Measurements from ENCODE around the gene TSHZ2. TPM values are rescaled to one million over a fixed set of nuclear protein-coding genes. Genes with fewer than 3 reads are reported as not detected.

TSHZ2 gene
- total and polyA plus RNA-seq, 7 donors = 1.2 to 32.7 (median 14.0) TPM

GRCh38 chr20:53491462-53491861 is 519.3 kb downstream of the TSHZ2 start:
- no peak overlapping the region for H3K4me3 ChIP-seq
- WGBS, 2 donors = 88 to 94% methylated on average over 5 of the region's 5 CpGs
- no peak for DNase-seq
- TF ChIP-seq EP300 (IDR thresholded peaks at IDR 0.05) (no peak), CTCF (IDR thresholded peaks at IDR 0.05) (no peak), POLR2AphosphoS5 (IDR thresholded peaks at IDR 0.05) (no peak), POLR2A (IDR thresholded peaks at IDR 0.05) (no peak)
- H3K9me3 ChIP-seq = no peaks in the 10 kb centered on the region
- H3K4me1 ChIP-seq = no peaks in the 10 kb centered on the region
- H3K27me3 ChIP-seq = no peaks in the 10 kb centered on the region
- intact Hi-C loops (cut with DNase I) = no loop called here
- no peak overlapping the region for H3K27ac ChIP-seq
- H3K36me3 ChIP-seq = no peaks in the 10 kb centered on the region

DNA sequence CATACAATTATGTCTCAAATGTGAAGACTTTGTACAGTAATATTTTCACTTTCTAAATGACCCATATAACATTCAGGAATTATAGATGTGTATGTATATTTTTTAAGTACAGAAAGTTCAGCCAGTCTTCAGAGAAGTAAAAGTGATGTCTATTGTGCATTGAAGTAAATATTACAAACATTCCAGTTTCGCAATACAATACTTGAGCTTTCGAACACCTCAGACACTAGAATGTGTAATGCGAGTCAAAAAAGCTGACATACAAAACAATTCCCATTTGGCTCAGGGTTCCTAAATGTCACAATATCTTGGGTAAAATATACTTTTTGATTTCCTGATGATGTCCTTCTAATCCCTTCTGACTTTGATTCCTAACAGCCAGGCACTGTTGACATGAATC is 520.1 kb downstream of the TSHZ2 start:
- Histone ChIP-seq H3K4me3 (no peak overlapping the region), H3K27me3 (no peaks in the 10 kb centered on the region), H3K36me3 (no peaks in the 10 kb centered on the region), H3K27ac (no peak overlapping the region), H3K9me3 (no peaks in the 10 kb centered on the region), H3K4me1 (no peaks in the 10 kb centered on the region)
- intact Hi-C loops (cut with DNase I) = no loop called here
- WGBS, 2 donors = 88 to 90% methylated on average over 3 of the region's 3 CpGs
- DNase-seq = no peak
- no peak for TF ChIP-seq CTCF (IDR thresholded peaks at IDR 0.05)
- TF ChIP-seq POLR2A (IDR thresholded peaks at IDR 0.05) = no peak
- no peak for TF ChIP-seq POLR2AphosphoS5 (IDR thresholded peaks at IDR 0.05)
- no peak for TF ChIP-seq EP300 (IDR thresholded peaks at IDR 0.05)

DNA sequence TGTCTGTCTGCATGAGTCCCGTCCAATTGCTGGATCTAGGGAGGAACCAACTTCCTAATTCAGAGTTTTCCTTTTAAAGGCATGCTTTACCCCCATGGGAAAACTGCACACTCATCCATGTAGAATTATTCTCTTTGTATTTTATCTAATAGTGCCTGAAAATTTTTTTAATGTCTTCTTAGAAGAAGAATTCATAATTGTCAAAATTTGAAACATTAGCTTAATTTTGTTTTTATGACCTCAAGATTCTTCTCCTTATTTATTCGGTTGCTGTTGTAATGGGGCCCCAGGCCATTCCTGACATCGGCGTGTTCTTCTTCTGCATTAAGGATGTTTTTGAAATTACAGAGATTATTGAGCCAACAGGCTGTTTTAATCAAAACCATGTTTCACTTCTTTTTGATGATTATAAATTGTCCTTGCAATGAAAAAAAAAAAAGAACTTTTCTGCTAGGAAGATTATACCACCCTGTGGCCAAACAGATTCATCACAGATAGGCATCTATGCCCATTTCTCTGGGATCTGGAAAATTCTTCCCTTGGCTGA is 521.2 kb downstream of the TSHZ2 start:
- Histone ChIP-seq H3K27me3 (no peaks in the 10 kb centered on the region), H3K27ac (no peak overlapping the region), H3K36me3 (no peaks in the 10 kb centered on the region), H3K4me1 (no peaks in the 10 kb centered on the region), H3K4me3 (no peak overlapping the region), H3K9me3 (no peaks in the 10 kb centered on the region)
- DNase-seq = no peak
- no peak for TF ChIP-seq POLR2AphosphoS5 (IDR thresholded peaks at IDR 0.05)
- TF ChIP-seq EP300 (IDR thresholded peaks at IDR 0.05) = no peak
- no peak for TF ChIP-seq POLR2A (IDR thresholded peaks at IDR 0.05)
- no peak for TF ChIP-seq CTCF (IDR thresholded peaks at IDR 0.05)
- intact Hi-C loops (cut with DNase I) = no loop called here
- WGBS, 2 donors = 78 to 81% methylated on average over 4 of the region's 4 CpGs

- WGBS, 2 donors = 87 to 89% methylated on average over 5 of the region's 5 CpGs
- Histone ChIP-seq H3K4me1 (no peaks in the 10 kb centered on the region), H3K9me3 (no peaks in the 10 kb centered on the region), H3K27ac (no peak overlapping the region), H3K36me3 (no peaks in the 10 kb centered on the region), H3K27me3 (no peaks in the 10 kb centered on the region), H3K4me3 (no peak overlapping the region)
- no peak for DNase-seq
- intact Hi-C loops (cut with DNase I) = no loop called here
- no peak for TF ChIP-seq CTCF (IDR thresholded peaks at IDR 0.05)
Measured at GRCh38 chr20:53494753-53495152, 522.6 kb downstream of the TSHZ2 start.

GRCh38 chr20:53495398-53496092 is 523.4 kb downstream of the TSHZ2 start:
- WGBS, 2 donors = 67 to 70% methylated on average over 14 of the region's 14 CpGs
- H3K4me1 ChIP-seq = no peaks in the 10 kb centered on the region
- no peaks in the 10 kb centered on the region for H3K36me3 ChIP-seq
- no peak for DNase-seq
- intact Hi-C loops (cut with DNase I) = no loop called here
- TF ChIP-seq POLR2AphosphoS5 (IDR thresholded peaks at IDR 0.05) = no peak
- TF ChIP-seq EP300 (IDR thresholded peaks at IDR 0.05) = no peak
- TF ChIP-seq POLR2A (IDR thresholded peaks at IDR 0.05) = no peak
- no peak for TF ChIP-seq CTCF (IDR thresholded peaks at IDR 0.05)
- H3K4me3 ChIP-seq = no peak overlapping the region
- no peaks in the 10 kb centered on the region for H3K27me3 ChIP-seq
- no peak overlapping the region for H3K27ac ChIP-seq
- no peaks in the 10 kb centered on the region for H3K9me3 ChIP-seq
